GM18870 (cell line): ENCODE data around the gene CTIF.

Experiments used
- ATAC-seq: cut with Tn5 transposase; IDR thresholded peaks from one replicate; pipeline ENCODE4 v1.9.1; 2021; ENCODE audit warnings: moderate library complexity; ENCODE audit not compliant: unreplicated experiment

The CTIF gene

GRCh38 chr18:48531908-48532307 lies 6.9 kb upstream of the CTIF start:
- no peak for ATAC-seq

GRCh38 chr18:48533340-48534070 lies 5.3 kb upstream of the CTIF start:
- no peak for ATAC-seq

GRCh38 chr18:48534364-48534763 lies 4.5 kb upstream of the CTIF start:
- no peak for ATAC-seq

GRCh38 chr18:48535956-48536355 lies 2.9 kb upstream of the CTIF start:
- ATAC-seq, result no peak

GRCh38 chr18:48536516-48536915 lies 2.3 kb upstream of the CTIF start:
- no peak for ATAC-seq

GRCh38 chr18:48539406-48540250 lies 797 bp downstream of the CTIF start:
- no peak for ATAC-seq

GRCh38 chr18:48540251-48541025 lies 1.6 kb downstream of the CTIF start:
- no peak for ATAC-seq

GRCh38 chr18:48541026-48541746 lies 2.4 kb downstream of the CTIF start:
- ATAC-seq, result no peak

GRCh38 chr18:48541747-48542400 lies 3.0 kb downstream of the CTIF start:
- ATAC-seq, result no peak

- no peak for ATAC-seq
Observed at GRCh38 chr18:48542513-48543181, 3.8 kb downstream of the CTIF start.

- ATAC-seq, result no peak
Observed at GRCh38 chr18:48543228-48543627, 4.4 kb downstream of the CTIF start.

- ATAC-seq, result no peak
Observed at GRCh38 chr18:48544116-48544515, 5.3 kb downstream of the CTIF start.

- ATAC-seq, result no peak
Observed at GRCh38 chr18:48544661-48545415, 6.0 kb downstream of the CTIF start.

- ATAC-seq, result no peak
Observed at GRCh38 chr18:48545757-48546321, 7.0 kb downstream of the CTIF start.

GRCh38 chr18:48546396-48546795 lies 7.6 kb downstream of the CTIF start:
- no peak for ATAC-seq

- ATAC-seq, result no peak
Observed at GRCh38 chr18:48547531-48547981, 8.7 kb downstream of the CTIF start.

- ATAC-seq, result no peak
Observed at GRCh38 chr18:48548011-48548771, 9.4 kb downstream of the CTIF start.

GRCh38 chr18:48548921-48549320 lies 10.1 kb downstream of the CTIF start:
- no peak for ATAC-seq
